ENCODE results near the gene ENO1.

DNA sequence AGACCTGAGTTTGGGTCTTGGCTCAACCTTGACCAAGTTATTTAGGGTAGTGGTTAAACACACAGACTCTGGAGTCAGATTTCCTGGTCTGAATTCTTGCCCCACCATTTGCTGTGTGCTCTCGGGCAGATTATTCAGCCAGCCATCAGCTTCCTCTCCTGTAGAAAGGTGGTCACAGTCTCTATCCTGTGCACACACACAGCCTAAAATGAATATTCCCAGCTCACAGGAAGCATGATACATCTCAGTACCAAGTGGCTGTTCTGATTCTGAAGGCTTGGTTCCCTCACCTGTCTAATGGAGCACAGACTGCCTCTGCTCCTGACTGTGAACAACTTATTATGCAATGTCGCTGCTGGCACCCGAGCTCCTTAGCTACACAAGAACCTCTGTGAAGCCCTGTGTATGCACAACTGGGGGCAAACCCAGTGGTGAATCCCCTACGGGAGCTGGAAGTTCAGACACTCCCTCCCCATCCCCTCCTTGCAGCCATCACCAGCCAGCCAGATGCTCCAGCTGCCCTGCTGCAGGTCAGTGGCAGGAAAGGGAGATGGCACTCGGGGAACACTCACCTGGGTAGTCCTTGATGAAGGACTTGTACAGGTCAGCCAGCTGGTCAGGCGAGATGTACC lies 13.7 kb downstream of the ENO1 start:
- TF ChIP-seq EP300 (IDR thresholded peaks at IDR 0.05; ENCODE audit: borderline replicate concordance in 1 of 2, low read depth in 2 of 2, low read length in 2 of 2), result no peak
- no peak for TF ChIP-seq PHF8 (conservative IDR thresholded peaks at IDR 0.05; ENCODE audit: low read depth, low read length)
- no peak for TF ChIP-seq JUN (IDR thresholded peaks at IDR 0.05; ENCODE audit: low read depth, low read length)
- TF ChIP-seq SAP30 (IDR thresholded peaks at IDR 0.05; ENCODE audit: insufficient read depth, insufficient replicate concordance, low read length), result no peak
- no peak for TF ChIP-seq MAFK (IDR thresholded peaks at IDR 0.05; ENCODE audit: low read depth, low read length)
- no peak for TF ChIP-seq EGR1 (IDR thresholded peaks at IDR 0.05; ENCODE audit: borderline replicate concordance, low read depth, low read length)
- TF ChIP-seq TAF1 (IDR thresholded peaks at IDR 0.05; ENCODE audit: low read depth, low read length), result no peak
- TF ChIP-seq GABPA (IDR thresholded peaks at IDR 0.05; ENCODE audit: borderline replicate concordance, insufficient read depth, low read length), result no peak
- no peak for TF ChIP-seq SP1 (IDR thresholded peaks at IDR 0.05; ENCODE audit: low read depth, low read length)
- TF ChIP-seq JUND (IDR thresholded peaks at IDR 0.05; ENCODE audit: low read length), result no peak
- TF ChIP-seq CEBPB (IDR thresholded peaks at IDR 0.05; ENCODE audit: low read depth, low read length), result no peak
- TF ChIP-seq RFX5 (IDR thresholded peaks at IDR 0.05; ENCODE audit: borderline replicate concordance, low read depth, low read length), result no peak
- TF ChIP-seq, protein P1, sequence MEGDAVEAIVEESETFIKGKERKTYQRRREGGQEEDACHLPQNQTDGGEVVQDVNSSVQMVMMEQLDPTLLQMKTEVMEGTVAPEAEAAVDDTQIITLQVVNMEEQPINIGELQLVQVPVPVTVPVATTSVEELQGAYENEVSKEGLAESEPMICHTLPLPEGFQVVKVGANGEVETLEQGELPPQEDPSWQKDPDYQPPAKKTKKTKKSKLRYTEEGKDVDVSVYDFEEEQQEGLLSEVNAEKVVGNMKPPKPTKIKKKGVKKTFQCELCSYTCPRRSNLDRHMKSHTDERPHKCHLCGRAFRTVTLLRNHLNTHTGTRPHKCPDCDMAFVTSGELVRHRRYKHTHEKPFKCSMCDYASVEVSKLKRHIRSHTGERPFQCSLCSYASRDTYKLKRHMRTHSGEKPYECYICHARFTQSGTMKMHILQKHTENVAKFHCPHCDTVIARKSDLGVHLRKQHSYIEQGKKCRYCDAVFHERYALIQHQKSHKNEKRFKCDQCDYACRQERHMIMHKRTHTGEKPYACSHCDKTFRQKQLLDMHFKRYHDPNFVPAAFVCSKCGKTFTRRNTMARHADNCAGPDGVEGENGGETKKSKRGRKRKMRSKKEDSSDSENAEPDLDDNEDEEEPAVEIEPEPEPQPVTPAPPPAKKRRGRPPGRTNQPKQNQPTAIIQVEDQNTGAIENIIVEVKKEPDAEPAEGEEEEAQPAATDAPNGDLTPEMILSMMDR (IDR thresholded peaks at IDR 0.05; ENCODE audit: control extremely low read depth in 1 of 3, insufficient read depth in 1 of 3, low read depth in 1 of 3, low read length in 3 of 3), result no peak

Data from H1 (cell line).